GM19397 (cell line): ENCODE measurements around the gene LEUTX.
A peak's percentile ranks its signal among the peaks of the same experiment; 100 is the strongest.
"Not testable (repeated sequence)": the region's sequence is repeated elsewhere in the genome, so short reads cannot be mapped to it uniquely, and the experiment has no call there.

Source experiments
- ATAC-seq: cut with Tn5 transposase; IDR thresholded peaks from one replicate; pipeline ENCODE4 v1.9.1; 2021; ENCODE audit warnings: mild to moderate bottlenecking, moderate library complexity; ENCODE audit not compliant: unreplicated experiment

The LEUTX gene

GRCh38 chr19:39768786-39769185 is 9.9 kb upstream of the LEUTX start:
- no peak for ATAC-seq

DNA sequence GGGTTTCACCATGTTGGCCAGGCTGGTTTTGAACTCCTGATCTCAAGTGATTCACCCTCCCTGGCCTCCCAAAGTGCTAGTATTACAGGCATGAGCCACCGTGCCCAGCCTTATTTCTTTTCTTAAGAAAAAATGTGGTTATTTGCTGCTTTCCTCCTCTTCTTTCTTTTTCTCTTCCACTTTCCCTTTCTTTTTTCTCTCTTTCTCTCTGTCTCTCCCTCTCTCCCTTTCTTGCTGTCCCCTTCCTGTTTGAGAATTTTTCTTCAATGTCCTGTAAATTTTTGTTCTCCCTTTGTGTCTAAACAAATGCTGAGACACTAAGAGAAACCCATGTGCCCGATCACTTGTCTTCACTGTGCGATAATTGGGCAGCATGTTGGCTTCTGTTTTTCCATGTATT is 2.2 kb downstream of the LEUTX start:
- ATAC-seq = no peak

- no peak for ATAC-seq
Measured at GRCh38 chr19:39788244-39788643, 9.6 kb downstream of the LEUTX start.

GRCh38 chr19:39792999-39793546 is 14.4 kb downstream of the LEUTX start:
- ATAC-seq = no peak

- no peak for ATAC-seq
Measured at GRCh38 chr19:39795001-39795400, 16.3 kb downstream of the LEUTX start.

DNA sequence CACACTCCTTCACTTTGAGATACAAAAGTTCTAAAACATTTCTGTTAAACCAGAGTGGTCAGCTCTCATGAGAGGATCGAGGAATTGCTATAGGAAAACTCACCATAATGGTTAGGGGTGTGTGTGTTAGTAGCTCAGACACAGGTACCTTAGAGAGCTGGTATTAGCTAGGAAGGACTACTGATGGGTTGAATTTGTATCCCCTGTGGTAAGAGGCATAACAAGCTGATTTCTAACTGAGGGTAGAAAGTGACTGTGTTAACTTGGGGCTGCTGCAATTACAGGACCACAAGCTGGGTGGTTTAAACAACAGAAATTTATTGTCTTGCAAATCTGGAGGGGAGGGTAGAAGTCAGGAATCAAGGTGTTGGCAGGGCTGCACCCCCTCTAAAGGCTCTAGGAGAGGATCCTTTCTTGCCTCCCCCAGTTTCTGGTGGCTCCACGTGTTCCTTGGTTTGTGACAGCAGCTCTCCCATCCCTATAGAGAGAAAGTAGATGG is 17.4 kb downstream of the LEUTX start:
- ATAC-seq = no peak

DNA sequence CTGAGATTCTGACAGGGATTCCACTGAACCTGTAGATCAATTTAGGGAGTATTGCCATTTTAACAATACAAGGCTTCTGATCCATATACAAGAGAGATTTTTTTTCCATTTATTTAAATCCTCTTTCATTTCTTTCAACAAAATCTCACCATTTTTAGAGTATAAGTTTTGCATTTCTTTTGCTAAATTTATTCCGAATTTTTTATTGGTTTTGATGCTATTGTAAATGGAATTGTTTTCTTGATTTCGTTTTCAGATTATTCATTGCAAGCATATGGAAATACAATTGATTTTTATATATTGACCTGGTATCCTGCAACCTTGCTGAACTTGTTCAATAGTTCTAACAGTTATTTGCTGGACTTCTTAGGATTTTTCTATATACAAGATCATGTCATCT is 18.4 kb downstream of the LEUTX start:
- no peak for ATAC-seq

DNA sequence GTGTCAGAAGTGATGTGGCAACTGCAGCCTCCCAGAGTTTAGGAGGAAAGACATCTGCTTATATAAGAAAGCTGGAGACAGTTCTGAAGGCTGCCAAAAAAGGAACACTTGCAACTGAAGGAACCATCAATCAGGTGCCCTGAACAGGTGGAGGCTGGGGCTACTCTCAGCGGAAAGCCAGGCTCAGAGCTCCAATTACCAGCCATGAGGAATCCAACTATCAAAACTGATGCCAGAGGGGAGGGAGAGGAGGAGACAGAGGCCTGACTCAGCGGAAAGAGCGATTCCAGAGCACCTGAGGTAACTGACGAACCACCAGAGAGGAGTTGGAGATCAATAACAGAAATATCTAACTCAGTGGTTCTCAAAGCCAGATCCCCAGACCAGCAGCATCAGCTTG is 24.3 kb downstream of the LEUTX start:
- ATAC-seq = no peak

- ATAC-seq = no peak
Measured at GRCh38 chr19:39805104-39805503, 26.4 kb downstream of the LEUTX start.

- ATAC-seq = no peak
Measured at GRCh38 chr19:39807846-39808364, 29.3 kb downstream of the LEUTX start.

GRCh38 chr19:39808688-39809087 is 30.0 kb downstream of the LEUTX start:
- not testable (repeated sequence) for ATAC-seq

- ATAC-seq = no peak
Measured at GRCh38 chr19:39809368-39809767, 30.7 kb downstream of the LEUTX start.

DNA sequence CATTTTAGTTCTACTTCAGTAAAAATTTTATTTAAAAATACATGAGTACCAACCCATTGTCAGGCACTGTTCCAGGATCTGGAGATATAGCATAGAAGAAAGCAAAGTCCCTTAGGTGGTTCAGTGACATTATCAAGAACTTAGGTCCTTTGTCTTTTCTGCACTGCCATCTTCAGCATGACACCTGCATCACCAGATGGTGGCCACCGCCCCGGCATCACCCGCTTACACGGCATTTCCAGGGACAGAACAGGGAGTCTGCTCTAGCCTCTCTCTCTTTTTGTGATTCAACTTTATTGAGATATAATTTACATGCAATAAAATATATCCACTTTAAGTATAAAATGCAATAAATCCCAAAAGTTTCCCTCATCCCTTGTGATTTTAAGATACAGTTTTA is 31.8 kb downstream of the LEUTX start:
- no peak for ATAC-seq

DNA sequence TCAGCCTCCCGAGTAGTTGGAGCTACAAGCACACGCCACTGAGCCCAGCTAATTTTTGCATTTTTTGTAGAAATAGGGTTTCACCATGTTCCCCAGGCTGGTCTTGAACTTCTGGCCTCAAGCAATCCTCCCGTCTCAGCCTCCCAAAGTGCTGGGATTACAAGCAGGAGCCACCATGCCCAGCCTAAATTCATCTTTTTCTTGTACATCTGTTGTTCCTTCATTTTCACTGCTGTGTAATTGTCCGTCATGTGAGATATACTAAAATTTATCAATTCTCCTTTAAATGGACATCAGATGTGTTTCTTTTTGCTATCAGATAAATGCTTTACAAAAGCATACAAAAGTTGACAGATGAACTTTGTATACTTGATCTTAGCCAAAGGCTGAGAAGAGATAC is 32.4 kb downstream of the LEUTX start:
- no peak for ATAC-seq

GRCh38 chr19:39813264-39813993 is 34.8 kb downstream of the LEUTX start:
- no peak for ATAC-seq

- not testable (repeated sequence) for ATAC-seq
Measured at GRCh38 chr19:39814111-39814510, 35.5 kb downstream of the LEUTX start.

- ATAC-seq = no peak
Measured at GRCh38 chr19:39814595-39814994, 35.9 kb downstream of the LEUTX start.

GRCh38 chr19:39816287-39817048 is 37.8 kb downstream of the LEUTX start:
- no peak for ATAC-seq

- no peak for ATAC-seq
Measured at GRCh38 chr19:39817888-39818561, 39.4 kb downstream of the LEUTX start.

- peak; percentile 60 for ATAC-seq
Measured at GRCh38 chr19:39818626-39819097, 40.0 kb downstream of the LEUTX start.

DNA sequence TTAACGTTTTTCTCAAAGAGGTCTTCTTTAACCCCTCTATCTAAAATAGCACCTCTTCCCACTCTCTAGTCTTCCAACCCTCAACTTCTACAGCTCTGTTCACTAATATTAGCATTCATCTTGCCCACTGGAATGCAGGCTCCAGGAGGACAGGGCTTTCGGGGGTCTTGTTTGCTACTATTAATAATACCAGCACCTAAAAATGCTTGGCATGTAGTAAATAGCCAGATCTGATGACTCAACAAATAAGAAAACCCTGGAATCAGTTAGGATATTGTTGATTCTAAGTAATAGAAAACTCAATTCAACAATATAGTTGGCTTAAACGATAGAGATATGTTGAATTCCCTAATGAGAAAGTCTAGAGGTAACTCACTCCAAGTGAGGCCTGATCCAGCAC is 41.1 kb downstream of the LEUTX start:
- no peak for ATAC-seq
